Measurements from ENCODE around the gene FTO.

The FTO gene

DNA sequence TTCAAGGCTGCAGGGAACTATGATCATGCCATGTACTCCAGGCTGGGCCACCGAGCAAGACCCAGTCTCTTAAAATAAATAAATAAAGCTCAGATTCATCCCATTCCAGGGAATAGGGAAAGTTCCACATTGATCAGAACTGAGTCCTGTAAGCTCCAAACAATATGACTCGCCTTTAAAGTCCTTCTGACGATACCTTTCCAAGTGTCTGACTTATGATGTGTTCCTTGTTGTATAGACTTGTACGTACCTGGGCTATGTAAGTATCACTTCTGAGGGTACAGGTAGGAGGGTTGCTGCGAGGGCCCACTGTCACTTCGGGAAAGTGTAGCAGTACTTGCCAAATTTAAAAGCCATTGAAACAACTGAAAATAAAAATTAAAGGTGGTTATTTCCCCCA lies 329.8 kb downstream of the FTO start:
- Histone ChIP-seq H3K27me3 (no peaks in the 10 kb centered on the region), H3K4me1 (no peaks in the 10 kb centered on the region), H3K36me3 (no peaks in the 10 kb centered on the region), H3K4me3 (ENCODE audit: low read depth, low read length) (no peak overlapping the region), H3K9me3 (no peaks in the 10 kb centered on the region)
- DNase-seq = no peak
- TF ChIP-seq, protein P1, sequence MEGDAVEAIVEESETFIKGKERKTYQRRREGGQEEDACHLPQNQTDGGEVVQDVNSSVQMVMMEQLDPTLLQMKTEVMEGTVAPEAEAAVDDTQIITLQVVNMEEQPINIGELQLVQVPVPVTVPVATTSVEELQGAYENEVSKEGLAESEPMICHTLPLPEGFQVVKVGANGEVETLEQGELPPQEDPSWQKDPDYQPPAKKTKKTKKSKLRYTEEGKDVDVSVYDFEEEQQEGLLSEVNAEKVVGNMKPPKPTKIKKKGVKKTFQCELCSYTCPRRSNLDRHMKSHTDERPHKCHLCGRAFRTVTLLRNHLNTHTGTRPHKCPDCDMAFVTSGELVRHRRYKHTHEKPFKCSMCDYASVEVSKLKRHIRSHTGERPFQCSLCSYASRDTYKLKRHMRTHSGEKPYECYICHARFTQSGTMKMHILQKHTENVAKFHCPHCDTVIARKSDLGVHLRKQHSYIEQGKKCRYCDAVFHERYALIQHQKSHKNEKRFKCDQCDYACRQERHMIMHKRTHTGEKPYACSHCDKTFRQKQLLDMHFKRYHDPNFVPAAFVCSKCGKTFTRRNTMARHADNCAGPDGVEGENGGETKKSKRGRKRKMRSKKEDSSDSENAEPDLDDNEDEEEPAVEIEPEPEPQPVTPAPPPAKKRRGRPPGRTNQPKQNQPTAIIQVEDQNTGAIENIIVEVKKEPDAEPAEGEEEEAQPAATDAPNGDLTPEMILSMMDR (IDR thresholded peaks at IDR 0.05; ENCODE audit: low read depth, low read length) = no peak

DNA sequence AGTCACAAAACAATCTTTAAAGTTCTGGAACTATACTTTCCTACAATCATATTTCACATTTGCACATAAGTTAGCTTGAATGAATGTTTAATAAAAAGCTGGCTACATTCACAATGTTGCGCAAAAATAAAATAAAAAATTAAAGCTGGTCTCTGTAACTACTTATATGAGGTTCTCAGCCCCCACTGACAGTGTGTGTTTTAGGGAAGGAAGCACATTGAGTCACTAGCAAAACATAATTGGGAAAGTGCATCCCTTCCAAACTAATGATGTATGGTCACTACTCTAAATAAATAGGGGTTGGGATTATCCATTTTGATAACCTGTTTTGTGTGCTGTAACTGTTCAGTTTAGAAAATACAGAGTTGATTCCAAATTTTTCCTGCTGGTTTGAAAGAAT lies 330.7 kb downstream of the FTO start:
- Histone ChIP-seq H3K27me3 (no peaks in the 10 kb centered on the region), H3K4me3 (ENCODE audit: low read depth, low read length) (no peak overlapping the region), H3K9me3 (no peaks in the 10 kb centered on the region), H3K36me3 (no peaks in the 10 kb centered on the region), H3K4me1 (no peaks in the 10 kb centered on the region)
- TF ChIP-seq, protein P1 (IDR thresholded peaks at IDR 0.05; ENCODE audit: low read depth, low read length) = no peak
- DNase-seq = no peak

DNA sequence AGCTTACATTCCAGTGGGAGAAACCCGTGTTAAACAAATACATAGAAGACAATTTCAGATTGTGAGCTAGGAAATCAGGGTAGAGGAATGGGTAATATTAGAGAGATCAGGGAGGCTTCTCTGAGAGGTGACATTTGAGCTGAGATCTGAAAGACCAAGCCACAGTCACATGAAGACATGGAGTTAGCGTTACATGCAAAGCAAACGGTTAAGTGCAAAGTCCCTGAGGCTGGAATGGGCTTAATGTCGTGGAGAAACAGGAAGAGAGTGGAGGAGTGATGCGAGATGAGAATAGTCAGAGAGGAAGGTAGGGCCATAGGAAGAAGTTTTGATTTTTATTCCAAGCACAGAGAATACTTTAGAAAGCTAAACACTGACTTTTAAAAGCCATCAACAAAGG lies 336.5 kb downstream of the FTO start:
- Histone ChIP-seq H3K4me3 (ENCODE audit: low read depth, low read length) (no peak overlapping the region), H3K27me3 (no peaks in the 10 kb centered on the region), H3K4me1 (no peaks in the 10 kb centered on the region), H3K9me3 (no peaks in the 10 kb centered on the region), H3K36me3 (no peaks in the 10 kb centered on the region)
- DNase-seq = no peak
- TF ChIP-seq, protein P1 (IDR thresholded peaks at IDR 0.05; ENCODE audit: low read depth, low read length) = no peak

DNA sequence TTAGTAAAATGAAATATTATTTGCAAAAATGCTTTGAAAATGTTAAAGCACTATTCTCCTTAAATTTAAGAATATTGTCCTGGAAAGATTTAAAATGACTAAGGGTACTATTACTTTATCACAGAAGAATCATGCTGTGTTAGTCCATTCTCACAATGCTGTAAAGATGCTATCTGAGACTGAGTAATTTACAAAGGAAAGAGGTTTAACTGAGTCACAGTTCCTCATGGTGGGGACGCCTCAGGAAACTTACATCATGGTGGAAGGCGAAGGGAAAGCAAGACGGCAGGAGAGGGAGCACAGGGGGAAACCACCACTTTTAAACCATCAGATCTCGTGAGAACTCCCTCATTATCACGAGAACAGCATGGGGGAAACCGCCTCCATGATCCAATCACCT lies 337.0 kb downstream of the FTO start:
- no peaks in the 10 kb centered on the region for H3K27me3 ChIP-seq

DNA sequence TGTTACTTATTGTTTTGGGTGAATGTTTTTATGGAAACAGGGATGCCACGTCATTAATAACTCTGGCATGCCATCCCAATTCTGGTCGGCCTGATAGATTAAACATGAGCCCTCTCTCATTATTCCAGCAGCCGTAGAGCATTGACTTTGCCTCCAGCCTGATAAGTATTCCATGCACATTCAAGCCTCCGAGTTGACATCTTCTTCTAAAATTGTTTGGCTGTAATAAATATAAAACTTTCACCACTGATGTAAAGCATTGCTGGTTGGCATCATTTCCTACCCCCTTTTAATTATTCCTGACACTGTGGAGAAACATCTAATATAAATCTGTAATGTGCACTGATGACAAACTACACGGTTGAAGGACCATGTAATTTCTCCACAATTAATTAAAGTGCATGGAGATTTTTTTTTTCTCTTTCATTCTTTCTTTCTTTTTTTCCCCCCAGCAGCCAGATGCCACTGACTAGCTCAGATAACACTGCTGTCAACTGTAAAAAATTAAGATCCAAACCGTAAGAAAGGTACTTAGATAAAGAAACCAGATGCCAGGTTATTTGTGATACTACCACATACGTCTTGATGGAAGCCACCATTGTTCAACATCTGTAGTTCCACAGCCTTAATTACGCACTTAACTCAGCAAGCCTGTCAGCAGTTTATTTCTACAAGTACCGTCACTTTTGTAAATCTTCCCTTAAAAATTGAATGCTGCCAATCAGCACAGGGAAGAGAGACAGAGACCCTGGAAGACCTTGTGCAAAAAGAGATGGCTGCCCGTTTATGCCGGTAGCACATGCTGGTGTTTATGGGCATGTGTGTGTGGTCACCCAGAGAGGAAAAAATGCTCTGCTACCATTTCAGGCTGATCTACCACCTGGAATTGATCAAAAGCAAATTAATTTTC lies 344.9 kb downstream of the FTO start:
- no peaks in the 10 kb centered on the region for H3K27me3 ChIP-seq
- TF ChIP-seq, protein P1 (IDR thresholded peaks at IDR 0.05; ENCODE audit: low read depth, low read length) = no peak
- H3K4me1 ChIP-seq = peaks cover 6% of the 10 kb centered on the region
- peak overlapping the region; percentile 19; the same call in 1 of the 2 replicates for H3K4me3 ChIP-seq (ENCODE audit: low read depth, low read length)
- DNase-seq = no peak
- no peaks in the 10 kb centered on the region for H3K9me3 ChIP-seq
- no peaks in the 10 kb centered on the region for H3K36me3 ChIP-seq

More for the DNA sequence above, 337.0 kb downstream of the FTO start:
- Histone ChIP-seq H3K4me1 (no peaks in the 10 kb centered on the region), H3K9me3 (no peaks in the 10 kb centered on the region), H3K36me3 (no peaks in the 10 kb centered on the region), H3K4me3 (ENCODE audit: low read depth, low read length) (no peak overlapping the region)
- DNase-seq = no peak
- TF ChIP-seq, protein P1 (IDR thresholded peaks at IDR 0.05; ENCODE audit: low read depth, low read length) = no peak

Measured in BE2C (cell line).